OCI-LY1 (cell line): ENCODE results near the gene DCAF4L1.

Source experiments
- H2AFZ ChIP-seq: fragments of 200-600 bp; sonication (generic), shearing (Covaris generic); 2 replicates; pipeline ENCODE4 v1.6.0; 2014; ENCODE audit warnings: antibody characterized with exemption, mild to moderate bottlenecking, low read length
- H3F3A ChIP-seq: fragments of 200-600 bp; sonication (generic), shearing (Covaris generic); 2 replicates; pipeline ENCODE4 v1.6.0; 2014; ENCODE audit warnings: mild to moderate bottlenecking, antibody characterized with exemption, low read length, moderate library complexity; ENCODE audit not compliant: insufficient read depth
- H3K27ac ChIP-seq: fragments of 200-600 bp; sonication (generic); 2 replicates; pipeline ENCODE4 v1.5.1; 2014; ENCODE audit warnings: low read length, mixed run types, mild to moderate bottlenecking, low read depth; ENCODE audit not compliant: poor library complexity, severe bottlenecking
- H3K27me3 ChIP-seq: fragments of 200-600 bp; sonication (generic); 2 replicates; pipeline ENCODE4 v1.6.0; 2014; ENCODE audit warnings: antibody characterized with exemption, mild to moderate bottlenecking, low read length, moderate library complexity; ENCODE audit not compliant: insufficient read depth
- H3K36me3 ChIP-seq: fragments of 200-600 bp; sonication (generic); 2 replicates; pipeline ENCODE4 v1.6.1; 2014; ENCODE audit warnings: mild to moderate bottlenecking, antibody characterized with exemption, low read length, moderate library complexity, mixed read lengths; ENCODE audit not compliant: insufficient read depth
- H3K4me1 ChIP-seq: fragments of 200-600 bp; sonication (generic); 2 replicates; pipeline ENCODE4 v1.5.1; 2014; ENCODE audit warnings: mild to moderate bottlenecking, low read length, moderate library complexity; ENCODE audit not compliant: insufficient read depth, severe bottlenecking
- H3K4me2 ChIP-seq: fragments of 200-600 bp; sonication (generic), shearing (Covaris generic); 2 replicates; pipeline ENCODE4 v1.6.1; 2014; ENCODE audit warnings: low read length
- H3K4me3 ChIP-seq: fragments of 200-600 bp; sonication (generic); 2 replicates; pipeline ENCODE4 v1.5.1; 2014; ENCODE audit warnings: low read length, low read depth, mild to moderate bottlenecking, mixed read lengths; ENCODE audit not compliant: poor library complexity, severe bottlenecking
- H3K79me2 ChIP-seq: fragments of 200-600 bp; shearing (Covaris generic); 2 replicates; pipeline ENCODE4 v1.6.1; 2016; ENCODE audit warnings: mixed run types, low read length, mixed read lengths; ENCODE audit not compliant: insufficient read depth
- H3K9ac ChIP-seq: fragments of 200-600 bp; sonication (generic), shearing (Covaris generic); 2 replicates; pipeline ENCODE4 v1.6.1; 2014; ENCODE audit warnings: mild to moderate bottlenecking, low read length, mixed read lengths
- H3K9me2 ChIP-seq: fragments of 200-600 bp; sonication (generic), shearing (Covaris generic); 2 replicates; pipeline ENCODE4 v1.6.1; 2014; ENCODE audit warnings: low read depth, mild to moderate bottlenecking, low read length, mixed read lengths
- H3K9me3 ChIP-seq: fragments of 200-600 bp; shearing (Covaris generic); 2 replicates; pipeline ENCODE4 v1.6.1; 2014; ENCODE audit warnings: low read length, mixed read lengths
- H4K20me1 ChIP-seq: fragments of 200-600 bp; sonication (generic), shearing (Covaris generic); 2 replicates; pipeline ENCODE4 v1.6.0; 2016; ENCODE audit warnings: mild to moderate bottlenecking, low read length; ENCODE audit not compliant: insufficient read depth
- CTCF ChIP-seq: fragments of 200-600 bp; sonication (generic), shearing (Covaris generic); IDR thresholded peaks from 2 replicates; pipeline ENCODE4 v1.5.1; 2017; ENCODE audit warnings: mild to moderate bottlenecking, antibody characterized with exemption, low read length, moderate library complexity, mixed read lengths
- EZH2 ChIP-seq: fragments of 200-600 bp; sonication (generic), shearing (Covaris generic); IDR thresholded peaks from 2 replicates; pipeline ENCODE4 v1.8.0; 2017; ENCODE audit warnings: borderline replicate concordance, mixed run types, mild to moderate bottlenecking, antibody characterized with exemption, low read length, moderate library complexity, mixed read lengths

DCAF4L1 gene

DNA sequence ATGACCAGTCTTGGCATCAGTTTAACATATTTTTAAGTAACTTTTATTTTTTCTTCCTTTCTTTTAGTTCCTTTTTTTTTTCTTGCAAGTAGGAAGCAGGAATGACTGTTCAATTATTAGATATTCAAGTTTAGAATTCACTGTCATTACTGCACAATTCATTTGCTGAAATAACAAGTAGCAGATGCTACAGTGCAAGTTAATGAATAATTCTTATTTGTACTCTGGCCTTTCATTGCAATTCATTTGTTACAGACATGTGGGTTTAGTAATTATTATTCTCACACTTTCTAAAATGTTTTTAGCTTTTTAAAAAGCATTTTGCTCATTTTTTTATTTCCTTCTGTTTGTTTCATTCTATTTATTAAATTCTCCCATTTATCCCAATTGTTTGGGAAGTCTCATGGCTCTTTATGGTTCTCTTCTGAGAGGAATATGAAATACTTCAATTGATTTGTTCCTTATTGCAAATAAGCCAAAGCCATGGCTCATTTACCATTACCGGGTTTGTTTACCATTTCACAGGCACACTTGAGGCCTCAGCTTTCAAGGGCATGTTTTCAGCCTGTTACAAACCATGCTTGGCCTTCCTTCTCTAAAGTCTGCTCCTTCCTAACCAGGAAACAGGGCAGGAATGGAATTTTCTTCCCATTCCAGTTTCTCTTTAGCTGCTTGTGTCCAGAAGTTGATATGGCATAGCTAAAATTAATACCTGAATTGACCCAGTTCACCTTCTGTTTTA lies 4.6 kb upstream of the DCAF4L1 start:
- Histone ChIP-seq H3K36me3 (no peaks in the 10 kb centered on the region), H3K4me3 (no peak overlapping the region), H3K79me2 (no peaks in the 10 kb centered on the region), H2AFZ (no peak overlapping the region), H3F3A (no peaks in the 10 kb centered on the region), H3K27ac (no peak overlapping the region), H3K9ac (no peak overlapping the region), H3K4me2 (no peak overlapping the region), H3K9me2 (no peaks in the 10 kb centered on the region), H3K4me1 (no peaks in the 10 kb centered on the region), H4K20me1 (no peaks in the 10 kb centered on the region), H3K27me3 (no peaks in the 10 kb centered on the region), H3K9me3 (no peaks in the 10 kb centered on the region)
- TF ChIP-seq CTCF (no peak), EZH2 (no peak)

DNA sequence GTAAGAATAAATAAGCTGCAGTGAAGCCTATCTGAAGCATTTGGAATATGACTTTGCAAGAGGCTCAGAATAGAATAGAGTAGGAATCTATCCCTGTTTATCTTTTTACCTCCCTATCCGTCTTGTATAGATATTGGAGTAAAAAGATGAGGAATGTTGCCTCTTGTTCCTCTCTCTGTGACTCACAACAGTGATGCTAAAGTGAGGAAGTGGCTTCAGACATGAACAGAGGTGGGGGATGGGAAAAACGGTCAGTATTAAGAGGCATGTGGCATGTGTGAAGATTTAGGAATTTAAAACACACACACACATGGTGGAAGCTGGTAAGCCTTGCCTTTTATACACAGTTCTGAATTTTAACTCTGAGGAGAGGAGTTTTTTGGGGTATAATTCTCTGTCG lies 3.8 kb upstream of the DCAF4L1 start:
- Histone ChIP-seq H3K4me3 (no peak overlapping the region), H3K36me3 (no peaks in the 10 kb centered on the region), H3K9me2 (no peaks in the 10 kb centered on the region), H3K27ac (no peak overlapping the region), H4K20me1 (no peaks in the 10 kb centered on the region), H3K4me2 (no peak overlapping the region), H3F3A (no peaks in the 10 kb centered on the region), H2AFZ (no peak overlapping the region), H3K27me3 (no peaks in the 10 kb centered on the region), H3K4me1 (no peaks in the 10 kb centered on the region), H3K79me2 (no peaks in the 10 kb centered on the region), H3K9ac (no peak overlapping the region), H3K9me3 (no peaks in the 10 kb centered on the region)
- no peak for TF ChIP-seq CTCF
- TF ChIP-seq EZH2: no peak

DNA sequence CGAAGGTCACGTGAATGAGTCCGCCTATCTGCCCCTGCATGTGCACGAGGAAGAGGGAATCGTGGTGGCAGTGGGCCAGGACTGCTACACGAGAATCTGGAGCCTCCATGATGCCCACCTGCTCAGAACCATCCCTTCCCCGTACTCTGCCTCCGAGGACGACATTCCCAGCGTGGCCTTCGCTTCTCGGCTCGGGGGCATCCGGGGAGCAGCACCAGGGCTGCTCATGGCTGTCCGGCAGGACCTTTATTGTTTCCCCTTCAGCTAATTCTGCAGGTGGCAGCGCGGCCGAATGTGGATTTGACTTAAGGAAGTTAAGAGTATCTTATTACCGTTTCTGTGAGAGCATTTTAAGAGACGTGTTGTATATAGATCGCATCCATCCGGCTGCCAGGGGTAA lies 1.2 kb downstream of the DCAF4L1 start:
- Histone ChIP-seq H3K27me3 (no peaks in the 10 kb centered on the region), H3K27ac (no peak overlapping the region), H3K9me3 (no peaks in the 10 kb centered on the region), H3K4me3 (no peak overlapping the region), H3K4me2 (no peak overlapping the region), H3K4me1 (no peaks in the 10 kb centered on the region), H3K9ac (no peak overlapping the region), H3K79me2 (no peaks in the 10 kb centered on the region), H3K36me3 (no peaks in the 10 kb centered on the region), H4K20me1 (no peaks in the 10 kb centered on the region), H3K9me2 (no peaks in the 10 kb centered on the region), H2AFZ (no peak overlapping the region), H3F3A (no peaks in the 10 kb centered on the region)
- TF ChIP-seq EZH2 (no peak), CTCF (no peak)
